Uterus (tissue), 2 donors: ENCODE measurements around the gene EIPR1.

Source experiments
- POLR2A ChIP-seq, 2 donors: fragments of 450-650 bp; IDR thresholded peaks; one replicate each; pipeline ENCODE4 v1.6.1; 2016; ENCODE audit warnings: antibody characterized with exemption in 2 of 2, mild to moderate bottlenecking in 1 of 2, moderate library complexity in 1 of 2
- TF ChIP-seq, protein P1 (sequence below), 4 experiments: fragments of 200-600 bp in 2 of 4; fragments of 450-650 bp in 2 of 4; sonication (generic) in 2 of 4; IDR thresholded peaks; one replicate each; pipeline ENCODE4 v1.5.1; 2016 to 2019; ENCODE audit warnings: antibody characterized with exemption in 4 of 4, mild to moderate bottlenecking in 2 of 4, moderate library complexity in 1 of 4

- TF ChIP-seq, protein P1, sequence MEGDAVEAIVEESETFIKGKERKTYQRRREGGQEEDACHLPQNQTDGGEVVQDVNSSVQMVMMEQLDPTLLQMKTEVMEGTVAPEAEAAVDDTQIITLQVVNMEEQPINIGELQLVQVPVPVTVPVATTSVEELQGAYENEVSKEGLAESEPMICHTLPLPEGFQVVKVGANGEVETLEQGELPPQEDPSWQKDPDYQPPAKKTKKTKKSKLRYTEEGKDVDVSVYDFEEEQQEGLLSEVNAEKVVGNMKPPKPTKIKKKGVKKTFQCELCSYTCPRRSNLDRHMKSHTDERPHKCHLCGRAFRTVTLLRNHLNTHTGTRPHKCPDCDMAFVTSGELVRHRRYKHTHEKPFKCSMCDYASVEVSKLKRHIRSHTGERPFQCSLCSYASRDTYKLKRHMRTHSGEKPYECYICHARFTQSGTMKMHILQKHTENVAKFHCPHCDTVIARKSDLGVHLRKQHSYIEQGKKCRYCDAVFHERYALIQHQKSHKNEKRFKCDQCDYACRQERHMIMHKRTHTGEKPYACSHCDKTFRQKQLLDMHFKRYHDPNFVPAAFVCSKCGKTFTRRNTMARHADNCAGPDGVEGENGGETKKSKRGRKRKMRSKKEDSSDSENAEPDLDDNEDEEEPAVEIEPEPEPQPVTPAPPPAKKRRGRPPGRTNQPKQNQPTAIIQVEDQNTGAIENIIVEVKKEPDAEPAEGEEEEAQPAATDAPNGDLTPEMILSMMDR (IDR thresholded peaks at IDR 0.05): no peak
- TF ChIP-seq POLR2A (IDR thresholded peaks at IDR 0.05): no peak
Observed at GRCh38 chr2:3424171-3424795, 46.7 kb upstream of the EIPR1 start.
